Measurements from ENCODE around the gene CD300LG.

GRCh38 chr17:43855061-43855460, 8.1 kb downstream of the CD300LG start:
- TF ChIP-seq POLR2AphosphoS5 (IDR thresholded peaks at IDR 0.05) (no peak), POLR2A (IDR thresholded peaks at IDR 0.05) (no peak), CTCF (IDR thresholded peaks at IDR 0.05) (no peak)
